Activated CD4-positive, alpha-beta T cell treated with anti-CD3 and anti-CD28 coated beads for 4 hours (primary cell): Measurements from ENCODE around the gene KLHL22.
A peak's percentile ranks its signal among the peaks of the same experiment; 100 is the strongest.
"Not testable (repeated sequence)": the region's sequence is repeated elsewhere in the genome, so short reads cannot be mapped to it uniquely, and the experiment has no call there.

Experiments
- DNase-seq, 2 donors: peaks; one replicate each; pipeline ENCODE4 v3.0.0-alpha.2; 2020

KLHL22 gene

DNA sequence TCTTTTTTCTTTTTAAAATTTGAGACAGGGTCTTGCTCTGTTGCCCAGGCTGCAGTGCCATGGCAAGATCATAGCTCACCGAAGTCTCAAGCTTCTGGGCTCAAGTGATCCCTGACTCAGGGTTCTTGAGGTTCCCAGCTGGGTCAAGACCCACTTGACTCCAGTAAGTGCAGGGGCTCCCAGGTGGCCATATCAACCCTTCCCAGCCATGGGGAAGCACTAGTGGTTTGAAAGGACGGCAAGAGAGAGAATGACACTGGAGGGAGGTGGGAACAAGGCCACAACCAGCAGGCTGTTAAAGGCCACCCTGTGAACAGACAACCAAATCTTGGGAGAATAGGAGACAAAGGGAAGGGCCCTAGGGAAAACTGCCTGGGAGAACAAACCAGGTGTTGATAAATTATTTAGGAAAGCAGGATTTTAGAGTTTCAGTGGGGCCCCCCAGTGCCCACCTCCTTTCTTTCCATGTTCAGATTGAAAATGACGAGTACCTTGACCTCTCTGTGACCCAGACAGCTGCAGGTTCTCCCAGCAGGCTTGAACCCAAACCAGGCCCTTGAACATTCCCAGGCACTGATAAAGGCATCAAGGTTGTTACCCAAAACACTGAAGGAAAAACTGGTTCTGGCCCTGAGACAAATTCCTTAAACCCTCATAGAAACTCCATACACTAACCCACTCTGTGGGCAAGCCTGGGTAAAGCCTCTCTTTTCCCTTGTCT is 28.8 kb downstream of the KLHL22 start:
- no peak for DNase-seq

GRCh38 chr22:20465759-20466077 is 29.9 kb downstream of the KLHL22 start:
- no peak for DNase-seq

- no peak for DNase-seq
These were observed 30.5 kb downstream of the KLHL22 start for GRCh38 chr22:20464912-20465758.

- peak; percentile 48 to 57 for DNase-seq
These were observed 31.4 kb downstream of the KLHL22 start for GRCh38 chr22:20464096-20464614.

- peak in 1 of 2 donors; percentile 21 for DNase-seq
These were observed 32.1 kb downstream of the KLHL22 start for GRCh38 chr22:20463324-20464095.

DNA sequence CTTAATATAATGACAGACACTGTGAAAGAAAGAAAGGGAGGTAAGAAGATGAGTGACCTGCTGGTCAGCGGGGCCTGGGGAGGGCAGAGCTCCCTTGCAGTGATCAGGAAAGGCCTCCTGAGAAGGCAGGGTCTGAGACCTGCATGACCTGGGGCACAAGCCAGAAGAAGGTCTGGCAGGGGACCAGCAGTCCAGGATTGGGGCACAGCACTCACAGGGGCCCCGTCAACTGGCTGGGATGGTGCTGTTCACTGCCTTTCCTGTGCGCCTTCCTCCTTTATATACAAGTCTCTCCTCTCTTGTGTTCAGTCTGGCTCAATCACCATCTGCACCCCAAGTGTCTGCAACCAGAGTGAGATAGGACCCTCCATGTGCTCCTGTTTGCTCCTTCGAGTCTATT is 35.7 kb downstream of the KLHL22 start:
- no peak for DNase-seq

- no peak for DNase-seq
These were observed 36.4 kb downstream of the KLHL22 start for GRCh38 chr22:20459152-20459542.

DNA sequence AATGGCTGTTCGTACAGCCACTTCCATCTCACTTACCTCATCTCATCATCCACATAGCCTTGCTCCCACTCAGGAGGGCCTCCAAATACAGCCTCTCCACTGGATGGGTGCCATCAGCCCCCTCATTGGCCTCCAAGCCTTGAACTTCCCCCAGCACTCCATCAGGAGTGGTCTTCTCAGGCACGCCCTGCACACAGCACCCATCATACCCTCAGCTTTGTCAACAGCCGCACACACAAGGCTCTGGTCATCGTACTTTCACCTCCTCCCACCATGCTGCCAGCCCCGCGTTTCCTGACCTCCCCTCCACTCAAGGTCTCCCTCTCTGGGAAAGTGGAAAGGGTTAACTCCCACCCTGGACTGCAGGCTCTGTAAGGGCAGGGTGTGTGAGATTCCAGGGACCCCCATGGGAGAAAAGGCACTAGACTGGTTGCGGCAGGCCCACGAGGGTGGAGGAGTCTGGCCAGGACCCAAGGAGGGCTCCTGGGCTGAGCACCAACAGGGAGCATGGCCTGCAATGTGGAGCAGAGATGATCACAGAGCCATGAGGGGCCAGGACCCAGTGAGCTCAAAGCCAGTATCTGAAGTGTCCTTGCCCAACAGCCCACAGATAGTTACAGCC is 37.0 kb downstream of the KLHL22 start:
- DNase-seq = no peak

DNA sequence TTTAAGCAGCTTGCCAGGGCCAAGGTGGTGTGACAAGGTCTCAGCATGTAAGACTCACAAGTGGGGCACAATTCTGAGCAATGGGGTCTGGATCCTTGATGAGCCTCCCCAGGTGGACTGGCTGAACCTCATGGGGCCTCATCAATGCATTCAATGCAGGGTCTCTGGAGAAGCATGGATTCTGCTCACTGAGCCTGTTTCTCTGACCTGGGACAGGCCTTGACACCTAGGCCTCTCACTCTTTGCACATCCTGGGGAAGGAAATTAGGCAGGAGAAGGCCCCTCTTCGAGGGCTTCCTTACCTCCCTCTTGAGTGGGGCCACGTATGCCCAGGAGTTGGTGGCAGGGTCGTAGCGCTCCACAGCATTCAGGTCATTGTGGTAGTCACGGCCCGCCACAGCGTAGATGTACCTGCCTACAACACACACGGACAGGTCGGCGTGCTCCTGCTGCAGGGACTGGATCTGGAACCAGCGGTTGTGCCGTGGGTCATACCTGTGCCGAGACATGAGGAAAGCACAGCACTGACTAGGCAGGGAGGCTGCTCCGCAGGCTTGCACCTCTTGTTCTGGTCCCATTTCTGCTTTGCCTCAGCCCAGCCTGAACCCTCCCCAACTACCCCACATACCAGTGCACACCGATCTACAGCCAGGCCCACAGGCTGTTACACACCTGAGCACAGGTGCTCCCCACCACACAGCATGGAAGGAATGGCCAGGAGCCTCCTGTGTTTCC is 37.9 kb downstream of the KLHL22 start:
- DNase-seq = no peak

DNA sequence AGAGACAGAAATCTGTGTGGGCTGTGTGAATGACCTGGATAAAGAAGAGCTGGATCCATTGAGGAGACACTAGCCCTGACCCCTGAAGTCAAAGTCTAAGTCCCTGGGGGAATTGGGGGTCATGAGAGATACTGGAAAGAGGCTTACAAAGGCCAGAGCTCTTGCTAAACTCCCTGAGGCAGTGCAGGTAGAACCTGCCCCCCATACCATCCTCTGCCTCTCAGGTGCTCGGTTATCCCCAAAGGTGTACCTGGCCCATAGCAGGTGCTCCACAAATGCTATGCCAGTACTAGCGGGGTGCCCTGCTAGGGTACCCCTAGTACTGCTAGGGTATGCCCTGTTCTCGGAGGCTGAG is 38.9 kb downstream of the KLHL22 start:
- no peak for DNase-seq

GRCh38 chr22:20456064-20456721 is 39.4 kb downstream of the KLHL22 start:
- DNase-seq = peak; percentile 71 to 76

DNA sequence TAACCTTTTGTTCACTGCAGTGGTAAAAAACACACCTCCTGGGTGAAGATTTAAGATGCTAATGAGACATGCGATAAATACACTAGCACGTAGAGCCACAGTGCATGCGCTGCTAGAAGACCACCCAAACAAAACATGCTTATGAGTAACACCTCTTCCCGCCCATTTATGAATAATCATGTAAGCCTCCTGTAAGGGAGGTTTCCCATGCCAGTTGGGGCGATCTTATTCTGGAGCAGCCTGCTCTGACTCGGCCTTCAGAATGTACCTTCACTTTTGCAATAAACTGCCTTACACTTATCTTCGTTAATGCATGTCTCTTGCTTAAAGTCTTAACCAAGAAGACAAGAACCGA is 39.9 kb downstream of the KLHL22 start:
- no peak for DNase-seq

DNA sequence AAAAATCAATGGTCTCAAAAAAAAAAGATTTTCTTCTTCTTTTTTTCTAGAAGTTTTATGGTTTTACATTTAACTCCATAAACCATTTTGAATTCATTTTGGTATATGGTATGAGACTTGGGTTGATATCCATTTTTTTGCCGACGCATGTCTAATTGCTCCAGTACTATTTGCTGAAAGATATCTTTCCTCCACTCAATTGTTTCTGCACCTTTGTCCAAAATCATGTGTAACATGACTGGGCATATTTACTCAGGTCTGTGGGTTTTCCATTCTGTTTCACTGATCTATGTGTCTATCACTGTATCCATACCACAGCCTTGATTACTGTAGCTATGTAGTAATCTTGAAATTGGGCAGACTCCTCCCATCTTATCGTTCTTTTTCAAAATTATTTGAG is 42.4 kb downstream of the KLHL22 start:
- DNase-seq = no peak

GRCh38 chr22:20451920-20452319 is 43.7 kb downstream of the KLHL22 start:
- DNase-seq = no peak

DNA sequence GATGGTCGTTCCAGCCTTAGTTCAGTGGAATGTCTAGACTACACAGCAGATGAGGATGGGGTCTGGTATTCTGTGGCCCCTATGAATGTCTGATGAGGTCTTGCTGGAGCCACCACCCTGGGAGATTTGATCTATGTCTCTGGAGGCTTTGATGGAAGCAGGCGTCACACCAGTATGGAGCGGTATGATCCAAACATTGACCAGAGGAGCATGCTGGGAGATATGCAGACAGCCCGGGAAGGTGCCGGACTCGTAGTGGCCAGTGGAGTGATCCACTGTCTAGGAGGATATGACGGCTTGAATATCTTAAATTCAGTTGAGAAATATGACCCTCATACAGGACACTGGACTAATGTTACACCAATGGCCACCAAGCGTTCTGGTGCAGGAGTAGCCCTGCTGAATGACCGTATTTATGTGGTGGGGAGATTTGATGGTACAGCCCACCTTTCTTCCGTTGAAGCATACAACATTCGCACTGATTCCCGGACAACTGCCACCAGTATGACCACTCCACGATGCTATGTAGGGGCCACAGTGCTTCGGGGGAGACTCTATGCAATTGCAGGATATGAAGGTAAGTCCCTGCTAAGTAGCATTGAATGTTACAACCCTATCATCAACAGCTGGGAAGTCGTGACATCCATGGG is 44.3 kb downstream of the KLHL22 start:
- DNase-seq = not testable (repeated sequence)

- DNase-seq = no peak
These were observed 45.1 kb downstream of the KLHL22 start for GRCh38 chr22:20450551-20450906.

DNA sequence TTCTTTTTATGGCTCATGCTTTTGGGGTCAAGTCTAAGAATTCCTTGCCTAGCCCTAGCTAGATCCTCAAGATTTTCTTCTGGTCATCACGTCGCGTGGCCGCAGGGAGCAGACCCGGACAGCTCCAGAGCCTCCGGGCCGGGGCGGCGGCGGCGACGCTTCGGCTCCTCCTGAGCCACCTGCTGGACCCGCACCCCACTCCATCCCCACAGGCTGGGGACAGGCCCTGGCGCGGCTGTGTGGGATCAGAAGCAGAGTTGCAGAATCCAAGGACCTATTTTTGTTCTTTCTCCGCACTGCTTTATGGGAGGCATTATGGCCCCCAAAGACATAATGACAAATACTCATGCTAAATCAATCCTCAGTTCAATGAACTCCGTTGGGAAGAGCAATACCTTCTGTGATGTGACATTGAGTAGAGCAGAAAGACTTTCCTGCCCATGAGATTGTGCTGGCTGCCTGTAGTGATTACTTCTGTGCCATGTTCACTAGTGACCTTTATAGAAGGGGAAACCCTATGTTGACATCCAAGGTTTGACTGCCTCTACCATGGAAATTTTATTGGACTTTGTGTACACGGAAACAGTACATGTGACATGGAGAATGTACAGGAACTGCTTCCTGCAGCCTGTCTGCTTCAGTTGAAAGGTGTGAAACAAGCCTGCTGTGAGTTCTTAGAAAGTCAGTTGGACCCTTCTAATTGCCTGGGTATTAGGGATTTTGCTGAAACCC is 45.6 kb downstream of the KLHL22 start:
- no peak for DNase-seq

- no peak for DNase-seq
These were observed 47.0 kb downstream of the KLHL22 start for GRCh38 chr22:20448630-20449029.

GRCh38 chr22:20446383-20446970 is 49.1 kb downstream of the KLHL22 start:
- DNase-seq = no peak

DNA sequence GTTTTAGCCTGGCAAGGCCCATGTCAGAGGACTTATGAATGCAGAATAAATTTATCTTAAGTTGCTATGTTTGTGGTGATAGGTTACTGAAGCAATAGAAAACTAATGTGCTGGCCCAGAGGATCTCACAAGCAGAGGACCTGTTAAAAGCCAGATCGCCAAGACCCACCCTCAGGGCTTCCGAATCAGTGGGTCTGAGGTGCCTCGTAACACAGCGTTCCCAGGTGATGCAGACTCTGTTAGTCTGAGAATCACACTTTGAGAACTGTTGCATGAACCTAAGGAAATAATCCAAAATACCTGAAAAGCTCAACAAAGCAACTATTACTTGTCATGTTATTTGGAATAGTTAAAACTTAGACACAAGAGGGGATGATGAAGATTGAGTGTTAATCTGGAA is 51.3 kb downstream of the KLHL22 start:
- DNase-seq = no peak
